Stimulated activated CD8-positive, alpha-beta memory T cell treated with anti-CD3 and anti-CD28 coated beads, Interleukin-7, amount 100 ng/mL, for 48 hours (primary cell): ENCODE results near the gene RPA1.
"Not testable (repeated sequence)": the region's sequence is repeated elsewhere in the genome, so short reads cannot be mapped to it uniquely, and the experiment has no call there.

Experiments used
- DNase-seq, 2 donors: peaks; one replicate each; pipeline ENCODE4 v3.0.0-alpha.2; 2020; ENCODE audit warnings: low read depth in 1 of 2; ENCODE audit errors: extremely low read depth in 1 of 2

Gene RPA1

DNA sequence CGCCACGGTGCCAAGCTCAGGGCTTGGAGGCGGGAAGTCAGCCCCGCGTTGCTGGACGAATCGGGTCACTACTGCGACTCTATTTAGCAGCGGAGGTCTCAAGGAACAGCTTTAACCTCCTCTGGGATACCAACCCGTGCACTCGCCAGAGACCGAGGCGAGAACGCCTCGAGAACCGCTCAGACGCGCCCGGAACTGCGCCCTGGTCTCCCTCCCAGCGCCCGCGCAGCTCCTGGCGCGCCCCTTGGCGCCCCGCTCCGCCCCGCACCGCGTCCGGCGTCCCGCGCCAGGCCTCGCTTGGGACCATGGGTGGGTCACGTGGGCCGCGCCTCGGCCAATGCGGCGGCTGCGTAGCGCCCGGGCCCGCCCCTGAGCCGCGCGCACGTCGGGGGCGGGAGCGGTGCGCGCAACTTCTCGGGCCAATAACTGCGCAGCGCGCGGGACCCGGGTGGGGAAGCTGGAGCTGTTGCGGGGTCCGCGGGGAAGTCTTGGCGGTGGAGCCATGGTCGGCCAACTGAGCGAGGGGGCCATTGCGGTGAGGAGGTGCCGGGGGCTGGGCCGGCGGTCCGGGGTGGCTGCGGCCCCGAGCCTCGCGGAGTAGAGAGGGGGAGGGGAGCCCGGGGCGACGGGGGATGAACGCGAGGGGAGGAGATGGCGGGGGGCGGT is at the start of gene RPA1, which contains the start of gene SMYD4:
RPA1 (plus strand) TSS at position 414 of the 666 bp plus-strand sequence; CDS start at position 503, 89 bp downstream.
SMYD4 (minus strand) TSS at position 311 of the 666 bp plus-strand sequence. CDS start 1,908 bp downstream, outside the sequence.
- peak; percentile 75 to 86 for DNase-seq

DNA sequence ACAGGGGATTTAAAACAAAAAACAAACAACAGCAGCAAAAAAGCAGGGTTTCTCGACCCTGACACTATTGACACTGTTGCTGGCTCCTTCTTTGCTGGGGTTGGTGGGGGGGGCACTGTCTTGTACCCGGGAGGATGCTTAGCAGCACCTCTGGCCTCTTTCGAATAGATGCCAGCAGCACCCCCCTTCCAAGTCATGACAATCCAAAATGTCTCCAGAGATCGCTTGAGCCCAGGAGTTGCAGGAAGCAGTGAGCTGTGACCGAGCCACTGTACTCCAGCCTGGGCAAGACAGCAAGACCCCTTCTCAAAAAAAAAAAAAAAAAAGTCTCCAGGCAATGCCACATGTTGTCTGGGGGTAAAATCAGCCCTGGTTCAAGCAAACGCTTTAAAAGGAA is 47.6 kb upstream of the RPA1 start:
- DNase-seq, result no peak

DNA sequence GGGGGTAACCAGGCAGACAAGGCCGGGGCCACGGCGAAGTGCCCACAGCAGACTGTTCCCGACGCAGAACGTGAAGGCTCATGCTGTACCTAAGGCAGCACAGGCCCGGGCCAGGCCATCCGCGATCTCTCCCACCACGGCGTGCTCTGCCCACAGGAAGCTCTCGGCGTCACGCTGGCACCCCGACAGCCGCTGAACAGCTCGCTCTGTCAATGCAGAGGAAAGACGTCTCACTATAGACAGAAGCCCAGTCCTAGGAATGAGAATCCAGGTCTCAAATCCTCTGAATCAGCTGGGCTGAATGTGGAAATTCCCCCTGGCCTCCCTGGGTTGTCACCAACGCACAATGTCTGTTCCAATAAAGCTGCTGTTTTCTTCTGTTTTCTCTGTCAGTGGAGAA is 46.5 kb upstream of the RPA1 start:
- no peak for DNase-seq

DNA sequence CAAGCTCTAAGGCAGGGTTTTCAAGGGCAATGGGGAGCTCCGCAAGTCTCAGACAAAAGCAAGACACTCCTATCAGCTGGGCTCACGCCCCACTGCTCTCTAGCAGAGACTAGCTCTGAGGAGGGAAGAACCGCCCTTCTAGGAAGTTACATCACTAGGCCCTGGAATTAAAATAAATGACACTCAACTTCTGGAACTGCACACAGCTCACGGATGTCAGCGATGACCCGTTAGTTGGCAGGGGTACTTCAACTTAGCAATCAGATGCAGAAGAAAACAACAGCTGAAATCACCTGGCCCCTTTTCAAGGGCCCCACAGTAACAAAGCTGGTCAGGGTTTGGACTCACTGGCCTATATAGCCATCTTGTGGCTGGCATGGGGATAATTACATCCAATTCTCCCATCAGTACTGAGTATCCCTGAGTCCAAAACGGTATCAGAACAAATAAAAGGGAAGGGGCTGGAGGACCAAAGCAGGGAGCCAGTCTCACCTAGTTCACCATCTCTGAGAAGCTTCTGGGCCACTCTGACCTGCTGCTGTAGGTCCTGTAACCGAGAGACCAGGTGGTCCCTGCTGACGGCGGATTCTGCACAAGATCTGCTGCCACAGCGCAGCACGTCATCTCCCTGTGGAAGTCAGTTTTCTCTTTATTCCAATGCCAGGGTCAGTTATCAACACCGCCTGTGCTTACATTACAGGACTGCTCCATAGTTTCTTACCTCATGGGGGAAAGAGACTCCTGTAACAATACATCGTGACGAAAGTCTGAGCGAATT is 45.8 kb upstream of the RPA1 start:
- DNase-seq, result no peak

DNA sequence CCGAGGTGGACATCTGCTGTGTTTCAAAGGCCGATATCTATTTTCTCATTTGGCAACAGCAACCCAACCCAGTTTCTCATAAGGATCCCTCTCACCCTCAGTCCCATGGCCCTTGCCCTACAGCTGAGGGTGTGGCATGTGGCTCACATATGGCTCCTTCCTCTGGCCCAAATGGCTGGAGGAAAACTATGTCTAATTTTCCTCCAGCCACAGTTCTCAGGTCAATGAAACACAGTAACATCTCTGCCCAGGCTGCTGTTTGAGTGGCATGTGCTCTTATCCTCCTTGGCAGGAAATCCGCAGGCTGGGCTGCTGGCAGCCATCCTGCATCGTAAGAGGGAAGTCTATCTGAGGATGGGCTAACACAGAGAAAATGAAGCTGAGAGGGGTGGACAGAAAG is 43.9 kb upstream of the RPA1 start:
- no peak for DNase-seq

DNA sequence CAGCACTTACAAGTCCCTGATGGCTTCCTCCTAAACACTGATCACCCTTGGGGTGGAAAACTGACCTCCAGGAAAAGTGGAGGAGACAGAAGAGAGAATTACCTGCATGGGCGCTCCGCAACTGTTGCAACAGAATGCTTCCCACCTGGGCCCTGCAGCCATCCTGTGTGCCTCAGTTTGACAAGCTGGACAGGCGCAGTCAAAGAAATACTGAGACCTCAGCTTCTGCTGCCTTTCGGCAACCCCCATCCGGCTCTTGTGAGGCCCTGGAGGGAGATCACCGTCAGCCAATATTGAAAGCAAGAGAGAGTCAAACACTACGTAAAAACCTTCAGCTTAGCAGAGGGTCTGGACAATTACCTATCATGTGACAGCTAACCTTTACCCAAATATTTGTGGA is 43.1 kb upstream of the RPA1 start:
- DNase-seq, result no peak

DNA sequence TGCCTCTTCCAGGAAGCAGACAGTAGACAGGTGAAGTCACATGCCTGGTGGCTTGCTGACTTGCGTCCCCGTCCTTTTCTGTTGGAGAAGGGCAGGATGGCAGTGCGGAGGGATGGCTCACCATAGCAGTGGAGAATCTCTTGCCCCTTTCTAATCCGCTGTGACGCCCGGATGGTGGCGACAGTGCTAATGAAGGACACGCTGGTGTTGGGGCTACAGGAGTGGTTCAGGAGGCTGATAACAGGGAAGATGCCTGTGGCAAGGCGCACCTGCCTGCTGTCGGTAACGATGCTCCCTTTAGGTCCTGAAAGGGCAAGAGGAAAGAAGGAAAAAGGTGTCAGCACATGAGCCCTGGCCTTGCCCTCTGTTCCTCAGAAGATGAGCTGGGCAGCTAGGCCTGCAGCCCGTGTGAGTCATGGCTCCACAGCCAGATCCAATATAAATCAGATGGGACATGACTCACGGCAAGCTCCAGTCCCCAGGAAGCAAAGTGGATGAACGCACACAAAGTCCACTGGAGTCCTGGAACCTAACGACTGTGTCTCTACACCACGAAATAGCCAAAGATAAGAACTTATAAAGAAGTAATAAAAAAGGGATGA is 42.4 kb upstream of the RPA1 start:
- no peak for DNase-seq

DNA sequence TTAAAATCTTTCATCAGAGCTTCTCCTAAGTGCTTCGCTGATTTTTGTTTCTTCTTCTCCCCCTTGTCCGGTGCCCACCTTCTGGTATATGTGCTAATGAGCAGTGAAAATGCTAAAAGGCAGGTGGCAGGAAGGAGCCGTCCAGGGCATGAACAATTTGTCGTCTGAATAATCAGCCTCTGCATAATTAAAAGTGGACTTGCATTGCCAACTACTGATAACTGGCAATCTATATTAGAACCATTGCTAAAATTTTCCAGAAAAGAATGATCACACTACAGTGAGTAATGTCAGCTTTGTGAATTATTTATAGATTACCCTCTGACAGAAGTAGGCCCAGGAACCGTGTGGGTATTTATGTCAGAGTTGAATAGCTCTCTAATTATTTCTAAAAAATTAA is 39.9 kb upstream of the RPA1 start:
- DNase-seq, result no peak

DNA sequence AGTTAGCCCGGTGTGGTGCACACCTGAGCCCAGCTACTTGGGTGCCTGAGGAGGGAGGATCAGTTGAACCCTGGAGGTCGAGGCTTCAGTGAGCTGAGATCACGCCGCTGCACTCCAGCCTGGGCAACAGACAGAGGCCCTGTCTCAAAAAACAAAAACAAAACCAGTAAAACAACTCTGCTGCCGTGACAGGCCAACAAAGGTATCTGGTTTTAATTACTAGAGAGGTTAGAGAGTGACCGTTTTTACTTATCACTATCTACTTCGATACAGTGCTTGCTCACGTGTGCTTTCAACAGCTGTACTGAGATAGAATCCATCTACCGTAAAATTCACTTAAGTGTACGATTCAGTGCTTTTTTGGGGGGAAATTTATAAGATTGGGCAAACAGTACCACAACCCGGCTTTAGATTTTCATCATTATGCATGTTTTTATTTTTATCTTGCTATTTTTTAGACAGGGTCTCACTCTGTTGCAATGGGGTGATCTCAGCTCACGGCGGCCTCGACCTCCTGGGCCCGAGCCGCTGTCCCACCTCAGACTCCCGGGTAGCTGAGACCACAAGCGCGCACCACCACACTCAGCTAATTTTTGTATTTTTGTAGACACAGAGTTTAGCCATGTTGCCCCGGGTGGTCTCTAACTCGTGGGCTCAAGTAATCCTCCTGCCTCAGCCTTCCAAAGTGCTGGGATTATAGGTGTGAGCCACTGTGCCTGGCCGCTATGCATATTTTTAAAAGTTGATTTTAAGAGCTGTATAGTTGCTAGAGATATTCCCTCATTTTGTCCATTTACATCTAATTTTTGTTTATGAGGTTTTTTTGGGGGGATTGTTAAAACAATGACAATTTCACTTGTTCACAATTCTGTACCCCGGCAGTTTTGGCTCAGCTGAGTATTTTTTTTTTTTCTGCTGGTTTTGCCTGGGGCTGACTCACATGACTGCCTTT is 37.0 kb upstream of the RPA1 start:
- DNase-seq, result no peak

DNA sequence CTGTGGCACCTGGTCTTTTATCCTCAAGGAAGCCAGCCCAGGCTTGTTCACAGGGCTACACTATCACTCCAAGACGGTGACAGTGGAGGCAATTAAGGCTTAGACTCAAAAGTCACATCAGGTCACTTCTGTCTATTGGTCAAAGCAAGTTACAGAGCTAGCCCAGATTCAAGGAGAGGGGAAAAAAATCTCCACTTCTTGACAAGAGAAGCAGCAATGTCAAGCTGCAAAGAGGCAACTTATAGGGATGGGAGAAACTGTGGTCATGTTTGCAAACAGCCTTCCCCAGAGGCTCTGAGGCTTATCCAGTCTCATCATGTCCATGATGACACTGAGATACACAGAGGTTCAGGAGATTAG is 36.4 kb upstream of the RPA1 start:
- no peak for DNase-seq

DNA sequence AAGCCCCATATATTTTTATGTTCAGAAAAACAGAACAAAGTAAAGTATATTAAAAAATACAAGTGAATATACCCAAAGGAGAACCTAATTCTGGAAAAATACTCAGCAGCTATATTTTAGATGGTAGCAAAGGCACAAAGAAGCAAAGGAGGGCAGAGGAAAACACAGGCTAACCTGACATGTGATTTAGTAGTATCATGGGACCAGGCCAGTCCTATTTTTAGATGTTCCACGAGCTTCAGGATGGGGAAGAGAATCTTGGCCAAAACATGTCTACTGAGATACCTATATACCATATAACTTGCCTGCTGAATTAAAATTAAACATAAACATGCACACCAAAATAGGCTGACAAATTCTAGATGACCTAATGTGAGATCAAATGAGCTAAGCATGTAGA is 33.0 kb upstream of the RPA1 start:
- DNase-seq, result no peak

DNA sequence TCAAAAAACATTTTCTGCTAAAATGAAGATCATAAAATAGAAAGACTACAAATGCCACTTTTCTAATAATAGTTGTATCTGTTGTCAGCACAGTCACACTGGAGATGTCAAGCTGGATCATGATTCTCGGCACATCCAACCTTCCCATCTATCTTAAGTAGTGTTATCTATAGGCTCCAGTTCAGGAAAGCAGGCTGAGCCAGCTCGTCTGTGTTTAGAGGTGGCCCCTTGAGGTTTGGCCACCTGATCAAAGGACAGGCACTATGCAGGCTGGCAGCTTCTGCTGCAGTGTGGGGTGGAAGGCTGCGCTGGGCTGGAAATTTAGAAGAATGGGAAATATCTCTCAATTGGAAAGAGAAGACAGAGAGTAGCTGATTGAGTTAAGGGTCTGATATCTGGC is 32.5 kb upstream of the RPA1 start:
- DNase-seq, result no peak

DNA sequence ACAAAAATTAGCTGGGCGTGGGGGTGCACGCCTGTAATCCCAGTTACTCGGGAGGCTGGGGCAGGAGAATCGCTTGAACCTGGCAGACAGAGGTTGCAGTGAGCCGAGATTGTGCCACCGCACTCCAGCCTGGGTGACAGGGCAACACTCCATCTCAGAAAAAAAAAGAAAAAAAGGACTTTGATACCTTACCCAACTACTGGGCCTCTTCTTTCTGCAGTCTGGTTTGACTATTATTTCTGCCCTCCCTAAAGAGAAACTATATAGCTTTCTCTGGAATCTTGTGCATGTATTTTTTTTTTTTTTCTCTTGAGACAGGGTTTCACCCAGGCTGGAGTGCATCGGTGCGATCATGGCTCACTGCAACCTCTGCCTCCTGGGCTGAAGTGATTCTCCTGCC is 32.0 kb upstream of the RPA1 start:
- not testable (repeated sequence) for DNase-seq

DNA sequence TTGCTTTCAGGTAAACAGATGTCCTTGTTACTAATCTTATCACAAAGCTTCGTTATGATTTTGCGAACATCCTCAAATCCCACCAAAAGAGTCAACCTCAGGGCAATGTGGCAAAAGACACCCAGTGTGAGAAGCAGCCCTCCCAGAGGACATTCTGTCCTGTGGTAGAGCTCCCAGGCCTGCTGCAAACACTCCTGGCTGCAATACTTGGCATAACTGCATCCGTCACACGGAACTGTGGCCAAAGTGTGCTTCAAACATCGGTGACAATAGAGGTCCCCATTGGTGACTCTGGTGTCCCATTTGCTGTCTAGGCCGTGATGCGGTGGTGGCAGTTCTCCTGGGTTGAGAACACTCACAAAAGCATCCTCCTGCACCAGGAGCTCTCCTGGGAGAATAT is 29.6 kb upstream of the RPA1 start:
- DNase-seq, result no peak

DNA sequence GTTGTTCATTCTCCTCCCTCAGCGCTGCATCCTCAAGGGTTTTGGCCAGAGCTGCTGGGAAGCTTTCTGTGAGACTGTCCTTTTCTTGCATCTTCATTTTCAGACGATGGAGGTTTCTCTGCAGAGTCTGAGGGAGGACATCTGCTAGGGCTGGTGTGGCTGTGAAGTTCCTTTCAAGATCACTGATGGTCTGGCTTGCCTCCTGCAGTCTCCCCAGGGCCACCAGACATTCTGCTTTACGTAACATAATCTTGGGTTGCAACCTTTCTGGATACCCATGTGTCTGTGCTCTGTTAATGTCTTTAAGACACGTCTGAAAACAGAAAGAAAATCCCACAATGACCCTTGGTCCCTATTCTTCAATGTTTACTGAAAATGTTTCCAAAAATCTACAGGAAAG is 29.1 kb upstream of the RPA1 start:
- no peak for DNase-seq

DNA sequence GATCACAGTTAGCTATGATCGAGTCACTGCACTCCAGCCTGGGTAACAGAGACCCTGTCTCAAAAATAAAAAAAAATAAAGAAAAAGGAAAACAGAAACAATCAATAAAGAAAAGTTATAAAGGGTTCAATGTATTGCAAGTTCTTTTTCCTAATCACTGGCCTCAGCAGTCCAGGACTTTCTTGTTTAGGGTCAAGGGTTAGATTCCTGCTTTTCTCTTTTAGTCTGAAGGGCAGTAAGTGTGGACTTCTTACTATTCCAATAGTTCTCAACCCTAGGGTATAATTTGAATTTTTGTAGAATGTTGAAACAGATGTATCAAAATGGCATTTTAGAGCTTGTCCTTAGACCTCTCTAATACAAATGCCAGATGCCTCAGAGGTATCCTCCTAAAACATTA is 27.4 kb upstream of the RPA1 start:
- DNase-seq, result no peak

DNA sequence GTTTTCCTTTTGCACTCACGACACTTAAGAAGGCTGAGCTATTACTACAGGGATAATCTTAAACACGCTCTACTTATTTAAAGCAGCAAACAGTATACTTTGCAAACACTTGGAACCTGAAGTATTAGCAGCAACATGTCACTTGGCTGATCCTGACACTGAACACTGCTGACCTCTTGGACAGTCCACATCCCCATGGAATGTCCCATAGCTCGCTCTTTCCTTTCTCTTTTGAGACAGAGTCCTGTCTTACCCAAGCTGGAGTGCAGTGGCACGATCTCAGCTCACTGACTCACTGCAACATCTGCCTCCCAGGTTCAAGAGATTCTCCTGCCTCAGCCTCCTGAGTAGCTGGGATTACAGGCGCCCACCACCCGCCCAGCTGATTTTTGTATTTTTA is 26.5 kb upstream of the RPA1 start:
- no peak for DNase-seq

DNA sequence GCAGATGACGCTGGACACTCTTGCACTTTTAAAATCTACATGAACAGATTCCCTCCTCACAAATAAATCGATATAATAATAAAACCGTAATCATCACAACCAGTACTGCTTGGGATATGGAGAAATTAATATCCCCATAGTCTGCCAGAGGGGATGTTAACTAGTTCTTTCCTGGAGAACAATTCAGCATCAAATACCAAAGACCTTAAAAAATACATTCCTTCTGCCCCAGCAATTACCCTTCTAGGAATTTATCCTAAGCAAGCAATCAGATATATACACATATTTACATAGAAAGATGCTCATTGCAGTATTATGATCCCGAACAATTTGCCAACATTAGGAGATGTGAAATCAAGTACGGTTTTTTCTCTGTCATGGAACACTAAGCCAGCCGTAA is 21.9 kb upstream of the RPA1 start:
- DNase-seq, result no peak

DNA sequence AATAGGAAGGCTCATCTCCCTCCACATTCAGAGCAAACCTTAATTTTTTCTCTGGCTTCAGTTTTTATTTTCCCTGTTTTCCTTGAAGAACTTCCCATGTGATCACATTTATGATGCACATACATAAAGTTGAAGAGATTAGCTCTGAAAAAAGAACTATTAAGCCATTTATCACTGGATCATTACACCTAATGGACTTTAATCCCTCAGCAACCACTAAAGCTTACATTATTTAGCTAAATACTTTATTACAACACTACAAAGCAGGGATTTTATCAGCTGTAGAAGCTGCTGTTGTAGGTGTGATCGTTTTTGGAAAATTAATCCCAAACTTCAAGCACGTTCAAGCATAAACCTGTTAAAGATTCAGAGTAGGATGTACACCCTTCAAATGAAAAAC is 21.2 kb upstream of the RPA1 start:
- DNase-seq, result no peak

DNA sequence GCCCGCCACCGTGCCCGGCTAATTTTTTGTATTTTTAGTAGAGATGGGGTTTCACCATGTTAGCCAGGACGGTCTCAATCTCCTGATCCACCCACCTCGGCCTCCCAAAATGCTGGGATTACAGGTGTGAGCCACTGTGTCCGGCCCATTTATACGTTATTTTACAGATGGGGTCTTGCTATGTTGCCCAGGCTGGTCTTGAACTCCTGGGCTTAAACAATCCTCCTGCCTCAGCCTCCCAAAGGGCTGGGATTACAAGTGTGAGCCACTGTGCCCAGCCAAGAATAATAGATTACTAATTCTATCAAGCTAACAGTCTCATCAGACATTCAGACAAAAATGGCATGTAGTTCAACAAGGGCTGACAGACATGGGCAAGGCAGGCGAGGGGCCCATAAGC is 20.0 kb upstream of the RPA1 start:
- DNase-seq, result not testable (repeated sequence)

DNA sequence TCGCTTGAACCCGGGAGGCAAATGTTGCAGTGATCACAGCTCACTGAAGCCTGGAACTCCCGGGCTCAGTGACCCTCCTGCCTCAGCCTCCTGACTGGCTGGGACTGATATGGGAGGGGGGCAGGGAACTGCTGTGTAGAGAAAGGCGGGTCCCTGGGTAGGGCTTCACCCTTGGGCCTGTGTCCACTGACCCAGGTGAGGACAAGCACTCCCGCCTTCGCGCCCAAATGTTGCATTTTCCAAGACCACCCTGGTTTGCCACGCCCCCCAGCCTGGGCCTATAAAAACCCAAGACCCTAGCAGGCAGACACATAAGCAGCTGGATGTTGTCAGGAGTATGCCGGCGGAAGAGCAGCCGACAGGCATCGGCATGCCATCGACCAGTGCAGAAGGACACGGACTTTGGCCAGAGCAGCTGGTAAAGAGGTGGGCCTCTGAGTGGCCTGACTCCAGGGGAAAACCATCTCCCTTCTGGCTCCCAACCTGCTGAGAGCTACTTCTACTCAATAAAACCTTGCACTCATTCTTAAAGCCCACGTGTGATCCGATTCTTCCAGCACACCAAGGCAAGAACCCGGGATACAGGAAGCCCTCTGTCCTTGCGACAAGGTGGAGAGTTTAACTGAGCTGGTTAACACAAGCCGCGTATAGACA is 19.2 kb upstream of the RPA1 start:
- no peak for DNase-seq
